ENCODE results near the gene ZBED3. TPM values are rescaled to one million over a fixed set of nuclear protein-coding genes. Genes with fewer than 3 reads are reported as not detected.

ZBED3 gene
- total and polyA plus RNA-seq, 3 experiments from 2014 or later: 1.3 to 1.6 (median 1.5) TPM

DNA sequence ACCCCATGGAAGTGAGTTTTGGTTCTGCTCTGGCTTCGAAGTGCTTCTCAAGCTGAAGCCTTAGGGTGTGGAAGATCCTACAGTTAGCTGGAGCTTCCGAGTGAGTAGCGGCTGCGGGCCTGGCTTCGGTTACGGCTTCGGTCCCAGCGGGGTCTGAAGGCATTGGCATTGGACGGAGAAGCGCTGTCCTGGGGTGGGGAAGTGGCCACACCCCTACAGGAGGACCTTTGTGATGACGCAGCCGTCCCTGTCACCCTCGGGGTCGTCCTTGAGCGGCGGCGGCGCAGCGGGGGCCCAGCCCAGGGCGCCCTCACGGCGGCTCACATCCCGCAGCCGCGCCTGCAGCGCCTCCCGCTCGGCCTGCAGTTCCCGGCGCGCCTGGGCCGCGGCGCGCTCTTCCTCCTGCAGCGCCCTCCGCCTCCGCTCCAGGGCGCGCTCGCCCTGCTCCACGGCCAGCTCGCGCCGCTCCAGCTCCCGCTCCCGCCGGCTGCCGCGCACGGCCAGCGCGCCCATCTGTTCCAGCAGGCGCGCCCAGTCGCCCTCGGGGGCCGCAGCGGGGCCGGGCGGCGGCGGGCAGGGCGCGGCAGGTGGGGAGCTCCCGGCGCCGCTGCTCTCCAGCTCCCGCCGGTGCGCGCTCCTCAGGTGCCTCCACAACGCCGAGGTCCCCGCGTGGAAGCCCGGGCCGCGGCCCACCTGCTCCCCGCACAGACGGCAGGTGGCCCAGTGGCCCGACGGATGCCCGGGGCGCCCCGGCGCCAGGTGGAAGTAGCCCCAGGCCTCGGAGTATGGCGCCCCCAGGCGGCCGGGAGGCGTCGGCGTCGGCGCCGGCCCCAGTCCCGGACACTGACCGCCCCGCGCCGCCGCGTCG lies 9.9 kb downstream of the ZBED3 start:
- Mint-ChIP-seq H3K4me3 (peak overlapping the region in 6 of 7 donors; percentile 44 to 86 (median 66)), H3K9me3 (no peaks in the 10 kb centered on the region), H3K27me3 (peaks cover 0 to 4% of the 10 kb centered on the region in 2 donors), H3K27ac (no peak overlapping the region), H3K4me1 (peaks cover 10 to 16% (median 10%) of the 10 kb centered on the region in 3 donors), H3K36me3 (peaks cover 1 to 6% (median 4%) of the 10 kb centered on the region in 3 donors)
- ChIA-PET CTCF (interaction anchor here (1.0 to 2.6 kb wide), 8 partner anchors 9 to 208 kb away, joined by 3 to 13 read pairs (median 6); partner anchors contain the start of genes AGGF1 and ZBED3), POLR2A (no interaction called here)
- Histone ChIP-seq H3K4me1 (ENCODE audit: insufficient read depth, low read length) (peaks cover 5% of the 10 kb centered on the region), H3K4me3 (ENCODE audit: low read length) (no peak overlapping the region), H3K27ac (ENCODE audit: low read depth, low read length) (no peak overlapping the region), H3K36me3 (ENCODE audit: insufficient read depth, low read length) (no peaks in the 10 kb centered on the region), H3K27me3 (ENCODE audit: insufficient read depth, low read length, poor library complexity, severe bottlenecking) (no peaks in the 10 kb centered on the region), H3K9me3 (ENCODE audit: low read length) (no peaks in the 10 kb centered on the region)
- peak; percentile 8 to 57 (median 31) for DNase-seq

DNA sequence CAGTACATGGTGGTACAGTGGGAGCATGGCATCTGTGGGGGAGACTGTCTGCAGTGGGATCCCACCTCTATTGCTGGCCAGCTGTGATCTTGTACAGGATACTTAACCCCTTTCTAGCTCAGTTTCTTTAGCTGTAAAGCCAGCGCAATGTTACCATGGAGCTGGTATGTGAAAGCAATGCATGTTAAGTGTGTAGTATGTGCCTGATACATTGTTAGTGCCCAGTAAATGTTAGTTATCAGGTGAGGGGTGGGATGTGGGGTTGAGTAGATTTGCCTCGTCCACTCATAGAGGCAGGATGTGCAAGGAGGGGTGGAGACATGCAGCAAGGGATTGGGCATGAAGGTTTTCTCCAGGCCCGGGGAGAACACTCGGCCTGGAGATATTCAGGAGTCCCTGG lies 12.3 kb downstream of the ZBED3 start:
- Histone ChIP-seq H3K4me3 (ENCODE audit: low read length) (no peak overlapping the region), H3K27ac (ENCODE audit: low read depth, low read length) (no peak overlapping the region)
- H3K9me3 Mint-ChIP-seq: no peaks in the 10 kb centered on the region

DNA sequence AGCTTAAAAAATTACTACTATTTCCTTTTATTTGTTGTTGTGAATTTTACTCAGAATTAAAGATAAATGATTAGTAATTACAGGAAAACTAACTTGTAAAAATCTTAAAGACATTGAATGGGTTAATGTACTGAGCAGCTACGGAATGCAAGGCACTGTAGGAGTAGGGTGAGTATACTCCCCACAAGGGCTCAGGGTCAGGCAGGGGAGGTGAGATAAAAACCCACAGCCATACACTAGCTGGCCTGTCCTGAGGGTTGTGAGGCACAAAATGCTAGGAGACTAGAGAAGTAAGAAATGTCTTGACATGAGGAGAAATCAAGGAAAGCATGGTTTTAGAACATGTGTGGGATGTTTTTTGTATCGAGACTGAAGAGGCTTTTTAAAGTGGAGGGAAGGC lies 13.4 kb downstream of the ZBED3 start:
- no peak overlapping the region for H3K27ac Mint-ChIP-seq
- H3K36me3 ChIP-seq (ENCODE audit: insufficient read depth, low read length): peaks cover 6% of the 10 kb centered on the region
- H3K4me3 Mint-ChIP-seq: no peak overlapping the region
- no peak overlapping the region for H3K27ac ChIP-seq (ENCODE audit: low read depth, low read length)
- H3K4me1 Mint-ChIP-seq: peaks cover 10 to 16% (median 10%) of the 10 kb centered on the region in 3 donors
- no peak for DNase-seq
- no peaks in the 10 kb centered on the region for H3K27me3 ChIP-seq (ENCODE audit: insufficient read depth, low read length, poor library complexity, severe bottlenecking)
- no peaks in the 10 kb centered on the region for H3K9me3 ChIP-seq (ENCODE audit: low read length)
- H3K36me3 Mint-ChIP-seq: peaks cover 5 to 22% (median 16%) of the 10 kb centered on the region in 3 donors
- H3K4me1 ChIP-seq (ENCODE audit: insufficient read depth, low read length): peaks cover 5% of the 10 kb centered on the region
- ChIA-PET CTCF (interaction anchor here (1.5 kb wide), 1 partner anchor 9 kb away, joined by 3 read pairs; no protein-coding TSS in a partner anchor), POLR2A (no interaction called here)
- peaks cover 0 to 4% of the 10 kb centered on the region in 2 donors for H3K27me3 Mint-ChIP-seq
- no peak overlapping the region for H3K4me3 ChIP-seq (ENCODE audit: low read length)
- H3K9me3 Mint-ChIP-seq: no peaks in the 10 kb centered on the region

More for the DNA sequence above, 12.3 kb downstream of the ZBED3 start:
- peaks cover 0 to 4% of the 10 kb centered on the region in 2 donors for H3K27me3 Mint-ChIP-seq
- H3K36me3 Mint-ChIP-seq: peaks cover 0 to 14% (median 10%) of the 10 kb centered on the region in 3 donors
- H3K4me3 Mint-ChIP-seq: no peak overlapping the region
- POLR2A ChIA-PET: no interaction called here
- CTCF ChIA-PET: interaction anchor here (1.5 kb wide), 1 partner anchor 8 kb away, joined by 3 read pairs; no protein-coding TSS in a partner anchor
- H3K27me3 ChIP-seq (ENCODE audit: insufficient read depth, low read length, poor library complexity, severe bottlenecking): no peaks in the 10 kb centered on the region
- no peaks in the 10 kb centered on the region for H3K9me3 ChIP-seq (ENCODE audit: low read length)
- DNase-seq: no peak
- H3K4me1 Mint-ChIP-seq: peaks cover 10 to 16% (median 10%) of the 10 kb centered on the region in 3 donors
- peaks cover 5% of the 10 kb centered on the region for H3K36me3 ChIP-seq (ENCODE audit: insufficient read depth, low read length)
- no peak overlapping the region for H3K27ac Mint-ChIP-seq
- H3K4me1 ChIP-seq (ENCODE audit: insufficient read depth, low read length): peaks cover 5% of the 10 kb centered on the region

DNA sequence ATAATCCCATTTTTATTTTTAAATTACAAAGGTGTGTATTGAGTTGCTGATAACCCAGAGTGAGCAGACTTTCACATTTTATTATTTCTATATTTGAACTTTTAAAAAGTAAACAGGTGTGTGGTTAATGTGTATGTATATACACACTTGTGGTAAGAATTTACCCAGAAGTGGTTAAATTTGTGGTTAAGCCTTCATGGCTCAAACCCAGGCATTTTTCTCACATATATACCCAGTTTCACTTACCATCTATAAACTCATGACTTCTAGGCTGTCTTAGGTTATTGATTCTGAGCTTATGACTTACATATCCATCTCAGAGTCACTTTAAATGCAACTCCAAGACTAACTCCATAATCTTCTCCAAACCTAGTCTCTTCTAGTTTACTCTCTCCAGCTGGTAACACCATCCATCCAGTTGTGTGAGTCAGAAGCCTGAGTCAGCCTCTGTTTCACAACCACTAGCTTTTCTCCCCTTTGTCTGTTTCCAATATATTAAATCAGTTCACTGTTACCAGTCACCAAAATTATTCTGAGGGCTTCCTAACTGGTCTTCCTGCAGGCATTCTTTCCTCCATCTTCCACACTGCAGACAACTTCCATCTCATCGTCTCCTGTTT lies 20.2 kb downstream of the ZBED3 start:
- ChIA-PET POLR2A (no interaction called here), CTCF (interaction anchor here (3.9 kb wide), 1 partner anchor 10 kb away, joined by 13 read pairs; no protein-coding TSS in a partner anchor)
- no peaks in the 10 kb centered on the region for H3K27me3 Mint-ChIP-seq
- peaks cover 19 to 77% (median 28%) of the 10 kb centered on the region in 3 donors for H3K36me3 Mint-ChIP-seq
- H3K4me3 ChIP-seq (ENCODE audit: low read length): no peak overlapping the region
- no peaks in the 10 kb centered on the region for H3K9me3 ChIP-seq (ENCODE audit: low read length)
- H3K27ac Mint-ChIP-seq: peak overlapping the region in 2 of 8 donors; percentile 0 to 27
- peaks cover 13% of the 10 kb centered on the region for H3K36me3 ChIP-seq (ENCODE audit: insufficient read depth, low read length)
- no peaks in the 10 kb centered on the region for H3K27me3 ChIP-seq (ENCODE audit: insufficient read depth, low read length, poor library complexity, severe bottlenecking)
- no peaks in the 10 kb centered on the region for H3K9me3 Mint-ChIP-seq
- H3K4me1 ChIP-seq (ENCODE audit: insufficient read depth, low read length): no peaks in the 10 kb centered on the region
- H3K4me3 Mint-ChIP-seq: no peak overlapping the region
- DNase-seq: no peak
- H3K4me1 Mint-ChIP-seq: peaks cover 14 to 20% (median 17%) of the 10 kb centered on the region in 3 donors
- no peak overlapping the region for H3K27ac ChIP-seq (ENCODE audit: low read depth, low read length)

DNA sequence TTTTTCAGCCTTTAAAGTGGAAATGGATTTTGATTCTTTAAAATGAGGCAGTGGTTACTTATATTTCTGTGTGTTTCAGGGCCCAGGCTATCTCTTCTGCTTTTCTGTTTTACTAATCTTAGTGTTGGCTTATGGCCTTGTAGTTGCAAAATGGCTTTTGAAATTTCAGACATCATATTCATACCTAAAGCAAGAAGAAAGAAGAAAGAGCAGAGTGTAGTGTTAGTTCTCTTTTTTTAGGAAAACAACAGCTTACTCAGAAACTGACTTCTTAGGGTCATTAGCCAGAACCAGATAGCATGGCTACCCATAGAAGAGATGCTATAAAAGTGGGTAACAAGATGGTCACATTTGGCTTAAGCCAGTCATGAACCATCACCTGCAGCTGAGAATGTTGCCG lies 20.9 kb downstream of the ZBED3 start:
- Mint-ChIP-seq H3K27me3 (no peaks in the 10 kb centered on the region), H3K36me3 (peaks cover 19 to 83% (median 29%) of the 10 kb centered on the region in 3 donors), H3K27ac (peak overlapping the region in 2 of 8 donors; percentile 0 to 29), H3K9me3 (no peaks in the 10 kb centered on the region), H3K4me1 (peaks cover 14 to 20% (median 17%) of the 10 kb centered on the region in 3 donors), H3K4me3 (no peak overlapping the region)
- ChIA-PET POLR2A (no interaction called here), CTCF (interaction anchor here (3.9 kb wide), 1 partner anchor 11 kb away, joined by 13 read pairs; no protein-coding TSS in a partner anchor)
- no peaks in the 10 kb centered on the region for H3K27me3 ChIP-seq (ENCODE audit: insufficient read depth, low read length, poor library complexity, severe bottlenecking)
- H3K9me3 ChIP-seq (ENCODE audit: low read length): no peaks in the 10 kb centered on the region
- H3K27ac ChIP-seq (ENCODE audit: low read depth, low read length): no peak overlapping the region
- peaks cover 20% of the 10 kb centered on the region for H3K36me3 ChIP-seq (ENCODE audit: insufficient read depth, low read length)
- no peak overlapping the region for H3K4me3 ChIP-seq (ENCODE audit: low read length)
- no peaks in the 10 kb centered on the region for H3K4me1 ChIP-seq (ENCODE audit: insufficient read depth, low read length)
- DNase-seq: no peak

DNA sequence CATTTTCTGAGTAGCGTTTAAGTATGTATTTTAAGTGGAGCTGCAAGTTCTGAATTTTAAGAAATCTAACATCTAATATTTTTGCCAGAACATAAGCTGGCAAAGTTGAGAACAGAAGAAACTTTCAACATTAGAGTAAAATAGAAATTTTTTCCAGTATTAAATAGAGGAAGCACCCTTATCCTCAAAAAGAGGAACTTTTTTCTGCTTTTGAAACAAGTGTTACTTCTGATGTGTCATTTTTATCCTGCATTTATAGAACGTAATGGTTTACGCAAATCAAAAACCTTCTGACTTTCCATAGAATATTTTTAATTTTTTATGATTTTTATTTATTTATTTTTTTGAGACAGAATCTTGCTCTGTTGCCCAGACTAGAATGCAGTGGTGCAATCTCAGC lies 21.8 kb downstream of the ZBED3 start:
- Mint-ChIP-seq H3K27ac (no peak overlapping the region), H3K4me1 (peaks cover 14 to 20% (median 17%) of the 10 kb centered on the region in 3 donors), H3K27me3 (no peaks in the 10 kb centered on the region), H3K4me3 (no peak overlapping the region), H3K36me3 (peaks cover 19 to 83% (median 26%) of the 10 kb centered on the region in 3 donors), H3K9me3 (no peaks in the 10 kb centered on the region)
- ChIA-PET POLR2A (no interaction called here), CTCF (interaction anchor here (2.7 kb wide), 1 partner anchor 13 kb away, joined by 8 read pairs; no protein-coding TSS in a partner anchor)
- Histone ChIP-seq H3K27me3 (ENCODE audit: insufficient read depth, low read length, poor library complexity, severe bottlenecking) (no peaks in the 10 kb centered on the region), H3K27ac (ENCODE audit: low read depth, low read length) (no peak overlapping the region), H3K4me3 (ENCODE audit: low read length) (no peak overlapping the region), H3K4me1 (ENCODE audit: insufficient read depth, low read length) (no peaks in the 10 kb centered on the region), H3K9me3 (ENCODE audit: low read length) (no peaks in the 10 kb centered on the region), H3K36me3 (ENCODE audit: insufficient read depth, low read length) (peaks cover 21% of the 10 kb centered on the region)
- DNase-seq: no peak

DNA sequence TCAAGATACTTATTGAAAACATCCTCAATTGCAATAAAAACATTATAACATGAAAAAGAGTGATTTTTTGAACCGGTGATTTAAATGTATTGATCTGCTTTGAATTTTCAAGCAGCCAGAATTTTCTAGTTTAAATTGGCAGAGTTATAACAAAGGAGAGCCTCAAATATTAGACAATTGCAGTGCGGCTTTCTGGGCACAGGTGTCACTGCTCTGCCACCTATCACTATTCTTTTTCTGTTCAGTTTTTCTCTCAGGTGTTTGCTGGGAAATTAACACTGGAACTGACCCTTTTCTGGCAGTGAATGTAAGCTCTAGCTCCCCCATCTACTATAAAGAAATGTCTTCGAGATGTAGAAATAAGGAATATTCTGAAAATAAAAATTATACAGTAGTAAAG lies 23.0 kb downstream of the ZBED3 start:
- Histone ChIP-seq H3K9me3 (ENCODE audit: low read length) (no peaks in the 10 kb centered on the region), H3K27ac (ENCODE audit: low read depth, low read length) (no peak overlapping the region), H3K36me3 (ENCODE audit: insufficient read depth, low read length) (peaks cover 19% of the 10 kb centered on the region), H3K4me3 (ENCODE audit: low read length) (no peak overlapping the region), H3K27me3 (ENCODE audit: insufficient read depth, low read length, poor library complexity, severe bottlenecking) (no peaks in the 10 kb centered on the region), H3K4me1 (ENCODE audit: insufficient read depth, low read length) (no peaks in the 10 kb centered on the region)
- peaks cover 14 to 20% (median 17%) of the 10 kb centered on the region in 3 donors for H3K4me1 Mint-ChIP-seq
- peaks cover 15 to 82% (median 23%) of the 10 kb centered on the region in 3 donors for H3K36me3 Mint-ChIP-seq
- H3K27ac Mint-ChIP-seq: no peak overlapping the region
- H3K9me3 Mint-ChIP-seq: no peaks in the 10 kb centered on the region
- no peak overlapping the region for H3K4me3 Mint-ChIP-seq
- POLR2A ChIA-PET: no interaction called here
- CTCF ChIA-PET: interaction anchor here (2.7 kb wide), 1 partner anchor 14 kb away, joined by 8 read pairs; no protein-coding TSS in a partner anchor
- no peaks in the 10 kb centered on the region for H3K27me3 Mint-ChIP-seq
- DNase-seq: no peak

Measured in CD8-positive, alpha-beta memory T cell (primary cell).